ENCODE measurements around the gene PTTG1IP.

PTTG1IP gene

DNA sequence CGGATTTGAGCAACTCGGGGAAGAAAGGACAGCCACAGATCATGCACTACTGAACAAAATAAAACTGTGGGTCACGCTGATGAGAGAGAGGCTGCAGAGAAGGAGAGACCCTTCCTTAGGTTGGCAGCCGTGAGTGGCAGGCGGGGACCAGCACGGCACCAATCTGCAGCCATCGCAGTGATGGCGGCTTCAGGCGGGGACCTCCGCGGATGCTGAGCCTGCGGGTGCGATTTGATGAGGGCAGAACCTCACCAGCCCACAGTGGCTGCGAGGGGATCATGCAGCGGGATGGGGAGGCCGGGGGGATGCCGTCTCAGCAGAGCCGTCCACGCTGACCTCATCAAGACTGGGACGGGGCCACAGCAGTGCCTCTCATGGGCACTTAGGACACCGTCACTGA, 35.4 kb upstream of the PTTG1IP start:
- DNase-seq, result no peak

DNA sequence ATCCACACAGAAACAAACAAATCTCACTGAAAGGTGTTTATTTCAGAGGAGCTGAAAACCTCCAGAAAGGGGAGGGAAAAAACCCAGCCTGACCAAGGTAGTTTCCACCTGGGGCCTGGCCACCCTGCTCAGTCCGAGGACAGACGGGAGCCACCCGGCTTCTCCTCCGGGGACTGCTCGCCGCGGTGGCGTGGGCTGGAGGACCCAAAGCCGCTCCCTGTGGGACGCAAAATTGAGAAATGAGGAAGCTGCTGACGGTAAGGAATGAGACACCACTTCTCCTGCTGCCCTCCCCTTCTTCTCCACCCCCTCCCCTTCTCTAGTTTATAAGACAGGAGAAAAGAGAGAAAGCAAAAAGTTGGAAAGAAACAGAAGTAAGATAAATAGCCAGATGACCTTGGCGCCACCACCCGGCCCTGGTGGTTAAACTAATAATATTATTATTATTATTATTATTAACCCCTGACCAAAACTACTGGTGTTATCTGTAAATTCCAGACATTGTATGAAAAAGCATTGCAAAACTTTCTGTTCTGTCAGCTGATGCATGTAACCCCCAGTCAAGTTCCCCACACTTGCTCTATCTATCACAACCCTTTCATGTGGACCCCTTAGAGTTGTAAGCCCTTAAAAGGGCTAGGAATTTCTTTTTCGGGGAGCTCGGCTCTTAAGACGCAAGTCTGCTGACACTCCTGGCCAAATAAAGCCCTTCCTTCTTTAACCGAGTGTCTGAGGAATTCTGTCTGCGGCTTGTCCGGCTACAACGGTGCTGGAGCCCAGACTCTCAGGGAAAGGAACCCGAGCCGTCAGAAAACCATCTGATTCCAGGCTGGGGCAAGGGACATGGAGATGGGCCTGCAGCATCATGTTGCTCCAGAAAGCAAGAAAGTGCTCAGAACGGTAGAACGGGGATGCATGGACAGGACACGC, 34.7 kb upstream of the PTTG1IP start:
- DNase-seq, result peak; percentile 27

DNA sequence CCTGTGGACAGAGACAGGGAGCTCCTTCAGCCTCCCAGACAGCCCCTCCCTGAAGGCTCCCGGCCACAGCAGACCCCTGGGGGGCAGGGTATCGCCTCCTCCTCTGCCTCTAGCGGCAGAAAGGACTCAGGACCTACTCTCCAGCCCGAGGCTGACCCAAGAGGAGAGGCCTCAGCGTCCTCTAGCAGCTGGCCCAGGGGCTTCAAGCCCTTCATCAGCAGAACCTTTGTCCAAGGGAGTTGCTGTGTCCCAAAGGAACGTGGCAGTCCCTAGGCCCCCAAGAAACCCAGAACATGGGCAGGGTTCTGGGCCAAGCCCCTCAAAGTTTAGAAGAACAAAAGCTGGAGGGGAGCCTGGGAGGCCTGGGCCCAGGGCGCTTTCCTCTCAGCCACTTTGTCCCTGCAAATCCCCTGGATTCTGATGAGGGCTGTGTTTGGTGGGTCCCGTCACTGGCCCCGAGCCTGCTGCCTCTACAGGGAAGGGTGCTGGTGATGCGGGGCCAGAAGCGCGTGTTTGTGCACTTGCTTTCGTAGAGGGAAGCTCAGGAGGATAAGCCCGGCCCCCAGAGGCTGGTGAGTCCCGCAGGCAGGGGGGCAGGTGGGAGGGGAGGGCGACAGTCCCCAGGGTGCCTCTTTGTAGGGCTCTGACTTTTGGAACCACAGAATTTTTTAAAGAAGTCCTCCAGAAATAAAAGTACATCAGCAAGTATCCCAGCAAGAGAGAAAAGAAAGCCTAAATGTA, 33.9 kb upstream of the PTTG1IP start:
- DNase-seq, result no peak

DNA sequence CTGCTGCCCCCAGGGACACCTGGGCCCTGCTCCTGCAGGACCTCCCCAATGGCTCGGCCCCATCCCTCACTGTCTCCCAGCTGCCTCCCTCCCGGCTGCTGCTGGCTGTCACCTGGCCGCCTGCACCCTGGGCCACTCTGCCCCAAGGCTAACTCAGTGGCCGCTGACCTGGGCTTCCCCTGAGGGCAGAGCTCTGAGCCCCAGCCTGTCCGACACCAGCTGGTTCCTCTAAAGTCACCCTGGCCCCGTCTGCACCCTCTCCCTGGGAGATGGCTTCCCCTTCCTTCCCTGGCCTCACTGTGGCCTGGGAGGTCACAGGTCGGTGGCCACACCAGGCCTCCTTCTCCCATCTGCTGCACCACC, 32.2 kb upstream of the PTTG1IP start:
- DNase-seq, result no peak

DNA sequence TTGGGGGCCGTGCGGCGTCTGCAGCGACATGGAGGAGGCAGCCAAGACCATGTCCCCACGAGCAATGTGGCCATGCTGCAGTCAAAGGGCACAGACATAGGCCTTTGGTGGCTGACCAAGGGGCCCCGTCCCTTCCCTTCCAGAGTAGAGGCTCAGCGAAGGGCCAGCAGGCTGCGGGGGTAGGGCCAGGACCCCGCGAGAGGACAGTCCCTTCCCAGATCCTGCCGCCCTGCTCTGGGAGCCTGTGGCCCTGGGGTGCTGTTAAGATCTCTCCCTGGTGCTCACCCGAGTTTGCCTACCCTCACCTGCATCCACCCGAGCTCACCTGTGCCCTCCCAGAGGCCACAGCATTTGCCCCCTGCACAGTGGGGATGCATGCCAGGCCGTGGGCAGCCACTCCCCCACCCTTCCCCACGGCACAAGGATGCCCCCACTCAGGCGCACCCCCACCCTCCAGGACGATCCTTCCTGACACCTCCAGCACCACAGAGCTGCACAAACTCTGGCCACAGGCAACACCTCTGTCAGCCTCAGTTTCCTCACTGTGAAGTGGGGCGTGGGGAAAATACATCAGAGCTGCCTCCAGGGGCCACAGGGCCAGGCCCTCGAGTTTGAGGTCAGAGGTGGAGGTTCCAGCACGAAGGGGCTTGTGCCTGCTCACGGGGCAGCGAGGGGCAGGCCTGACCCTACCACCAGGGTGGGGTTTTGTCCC, 31.7 kb upstream of the PTTG1IP start:
- DNase-seq, result no peak

DNA sequence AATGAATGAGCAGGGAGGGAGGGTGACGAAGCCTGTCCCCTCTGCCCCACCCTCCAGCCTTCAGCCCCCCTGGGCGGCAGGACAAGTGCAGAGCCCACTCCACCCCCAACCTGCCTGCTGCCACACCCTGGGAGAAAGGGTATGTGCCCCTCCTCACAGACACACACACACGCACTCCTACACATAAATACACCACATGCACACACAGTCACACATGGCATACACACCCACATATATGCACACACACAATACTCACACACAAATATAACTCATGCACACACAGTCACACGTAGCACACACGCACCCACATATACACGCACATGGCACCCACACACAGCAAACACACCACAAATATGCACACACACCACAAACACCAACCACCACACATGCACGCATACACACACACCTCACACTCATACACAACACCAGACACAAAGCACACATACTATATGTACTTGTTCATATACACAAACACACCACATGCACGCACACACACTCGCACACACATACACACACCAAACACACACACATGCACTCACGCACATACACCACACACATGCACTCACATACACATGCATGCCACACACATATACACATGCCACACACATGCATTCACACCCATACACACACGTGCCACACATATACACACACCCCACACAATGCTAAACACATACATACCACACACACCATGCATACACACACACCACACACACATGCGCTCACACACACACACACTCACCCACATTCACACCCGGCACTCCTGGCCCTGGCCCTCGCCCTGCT, 30.8 kb upstream of the PTTG1IP start:
- DNase-seq, result no peak

DNA sequence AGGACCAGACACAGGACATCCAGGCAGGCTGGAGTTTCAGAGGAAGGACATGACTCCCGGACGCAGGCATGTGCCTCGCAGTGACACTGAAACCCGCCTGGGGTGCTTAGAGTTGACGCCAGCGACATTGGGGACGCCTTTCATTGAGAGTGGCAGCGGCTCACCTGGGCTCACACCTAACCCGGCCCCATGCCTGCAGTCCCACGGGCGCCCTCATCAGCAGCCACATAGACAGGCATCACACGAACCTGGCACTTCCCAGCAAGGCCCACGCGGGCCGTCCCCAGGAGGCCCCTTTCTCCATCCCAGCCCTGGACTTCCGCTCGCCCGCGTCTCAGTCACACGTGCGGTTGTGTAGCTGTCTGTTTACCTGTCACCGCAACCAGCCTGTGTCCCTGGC, 30.2 kb upstream of the PTTG1IP start:
- no peak for DNase-seq

DNA sequence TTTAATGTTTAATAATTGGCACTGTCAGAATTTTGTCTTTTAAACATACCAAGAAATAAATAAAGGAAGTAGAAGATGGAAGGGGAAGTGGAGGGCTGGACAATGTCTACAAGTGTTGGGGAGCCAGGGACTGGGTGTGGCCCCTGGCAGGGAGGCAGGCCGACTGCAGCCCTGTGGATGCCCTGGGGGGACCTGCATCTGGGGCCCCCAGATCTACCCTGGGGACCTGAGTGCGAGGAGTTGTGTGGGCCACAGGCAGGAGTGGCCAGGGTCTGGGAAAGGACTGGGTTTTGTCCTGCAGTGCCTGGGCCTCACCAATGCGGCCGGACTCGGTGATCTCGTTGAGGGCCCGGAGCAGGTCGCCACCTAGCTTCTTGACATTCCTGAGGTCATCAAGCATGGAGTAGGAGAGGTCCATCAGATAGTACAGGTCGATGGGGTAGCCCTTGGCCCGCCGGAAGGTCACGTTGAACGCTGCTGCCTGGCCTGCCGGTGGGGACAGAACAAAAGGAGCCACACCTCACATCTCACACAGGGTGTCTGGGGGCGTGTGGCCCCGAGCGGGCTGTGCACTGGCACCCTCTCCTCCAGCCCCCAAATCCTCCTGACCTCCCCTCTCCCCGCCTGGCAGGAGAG, 29.7 kb upstream of the PTTG1IP start:
- DNase-seq, result no peak

DNA sequence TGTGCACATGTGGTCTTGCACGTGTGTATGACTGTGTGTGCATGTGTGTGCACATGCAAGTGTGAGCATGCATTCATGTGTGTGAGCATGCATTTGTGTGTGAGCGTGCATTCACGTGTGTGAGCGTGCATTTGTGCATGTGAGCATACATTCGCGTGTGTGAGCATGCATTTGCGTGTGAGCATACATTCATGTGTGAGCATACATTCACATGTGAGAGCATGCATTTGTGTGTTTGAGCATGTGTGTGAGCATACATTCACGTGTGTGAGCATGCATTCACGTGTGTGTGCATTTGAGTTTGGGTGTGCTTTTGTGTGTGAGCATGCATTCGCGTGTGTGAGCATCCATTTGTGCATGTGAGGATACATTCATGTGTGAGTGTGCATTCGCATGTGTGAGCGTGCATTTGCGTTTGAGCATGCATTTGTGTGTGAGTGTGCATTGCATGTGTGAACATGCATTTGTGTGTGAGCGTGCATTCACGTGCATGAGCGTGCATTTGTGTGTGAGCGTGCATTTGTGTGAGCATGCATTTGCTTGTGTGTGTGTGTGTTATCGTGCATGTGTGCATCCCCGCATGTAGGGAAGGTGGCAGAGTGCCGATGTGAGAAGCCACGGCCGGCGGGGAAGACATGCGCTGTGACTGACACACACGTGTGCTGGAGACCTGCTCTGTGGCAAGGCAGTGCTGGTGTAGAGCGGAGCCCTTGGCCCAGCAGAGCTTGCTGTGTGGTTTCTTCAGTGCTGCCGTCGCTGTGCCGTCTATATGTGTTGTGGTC, 29.0 kb upstream of the PTTG1IP start:
- no peak for DNase-seq

DNA sequence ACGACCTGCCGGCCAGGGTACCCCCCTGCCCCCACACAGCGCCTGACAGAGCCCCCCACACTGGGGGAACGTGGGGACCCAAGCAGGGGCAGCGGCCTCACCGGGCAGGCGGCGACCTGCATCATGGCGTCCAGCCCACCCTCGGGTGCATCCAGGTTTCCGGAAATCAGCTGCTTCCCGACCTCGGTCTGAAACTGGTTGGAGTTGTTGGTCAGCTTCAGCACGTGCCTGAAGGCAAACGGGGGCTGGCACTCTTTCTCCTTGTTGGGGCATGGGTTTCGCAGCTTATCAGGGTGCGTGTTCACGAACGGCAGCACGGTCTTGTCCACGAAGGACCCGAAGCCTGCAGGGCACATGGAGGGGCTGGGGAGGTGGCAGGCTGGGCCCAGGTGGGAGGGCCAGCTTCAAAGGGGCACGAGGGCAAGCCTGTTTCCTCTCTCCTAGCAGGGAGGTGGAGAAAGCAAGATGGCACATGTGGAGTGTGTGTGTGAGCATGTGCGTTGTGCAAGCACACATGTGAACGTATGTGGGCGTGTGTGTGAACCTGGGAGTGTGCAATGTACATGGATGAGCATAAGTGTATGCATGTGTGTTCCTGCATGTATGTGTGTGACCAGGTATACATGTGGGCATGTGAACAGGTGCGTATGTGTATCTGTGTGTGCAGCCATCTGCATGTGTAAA, 28.0 kb upstream of the PTTG1IP start:
- DNase-seq, result no peak

DNA sequence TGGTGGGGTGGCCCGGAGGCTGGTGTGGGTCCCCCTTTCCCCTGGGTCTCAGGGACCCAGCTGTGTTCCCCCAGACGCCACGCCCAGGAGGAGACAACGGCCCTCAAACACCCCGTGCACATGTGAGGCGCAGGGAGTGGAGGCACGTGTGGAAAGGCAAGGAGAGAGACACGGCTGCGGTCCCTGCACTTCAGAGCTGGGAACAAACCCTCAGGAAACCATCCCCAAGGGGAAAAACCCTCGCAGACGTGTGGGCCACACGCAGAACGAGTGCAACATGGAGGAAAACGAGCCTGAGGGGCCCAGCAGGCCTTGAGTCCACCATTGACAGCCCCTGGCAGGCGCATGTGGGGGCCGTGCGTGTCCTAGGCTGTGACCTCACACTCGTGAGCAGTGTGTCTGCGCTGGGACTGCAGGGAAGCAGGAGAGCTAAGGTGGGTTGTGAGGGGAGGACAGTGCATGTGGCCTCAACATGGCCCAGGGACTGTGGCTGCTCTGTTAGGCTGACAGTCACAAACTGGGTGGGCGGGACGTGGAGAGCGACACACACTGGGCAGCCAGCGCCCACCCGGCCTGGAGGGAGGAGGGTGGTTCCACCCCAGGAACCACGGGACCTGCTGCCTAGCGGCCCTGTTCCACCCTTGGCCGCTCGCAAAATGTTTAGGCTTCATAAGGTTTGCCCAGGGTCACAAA, 27.2 kb upstream of the PTTG1IP start:
- DNase-seq, result no peak

DNA sequence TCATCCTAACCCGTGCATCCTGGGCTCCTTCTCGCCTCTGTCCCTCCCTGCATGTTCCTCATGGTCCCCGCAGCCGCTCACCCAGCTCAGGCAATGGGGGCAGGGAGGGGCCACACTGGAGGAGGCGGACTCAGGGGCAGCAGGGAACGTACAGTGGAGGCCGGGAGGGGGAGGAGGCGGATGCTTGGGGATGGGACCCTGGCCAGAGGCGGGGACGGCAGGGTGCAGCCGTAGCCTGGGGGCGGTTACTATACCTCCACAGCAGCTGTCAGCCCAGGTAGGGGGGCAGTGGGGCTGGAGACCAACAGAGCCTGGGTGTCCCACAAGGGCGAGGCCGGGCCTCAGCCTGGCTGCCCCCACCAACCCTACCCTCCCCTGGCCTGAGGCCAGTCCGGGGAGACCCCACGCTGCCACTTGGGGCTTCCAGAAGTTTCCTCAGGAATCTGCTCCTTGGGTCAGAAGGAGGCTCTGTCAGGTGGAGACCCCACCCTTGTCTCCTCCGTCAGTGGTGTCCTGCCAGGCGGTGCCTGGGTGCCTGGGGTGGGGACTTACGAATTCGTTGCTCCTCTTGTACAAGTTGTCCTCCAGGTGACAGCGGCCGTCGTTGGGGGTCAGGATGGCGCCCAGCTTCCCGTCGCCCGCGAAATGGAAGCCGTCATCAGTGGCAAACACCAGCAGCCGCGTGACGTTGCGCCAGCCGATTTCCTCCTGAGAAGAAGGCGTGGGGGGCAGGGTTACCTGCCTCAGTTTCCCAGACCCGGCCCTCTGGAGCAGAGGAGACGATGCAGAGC, 26.5 kb upstream of the PTTG1IP start:
- no peak for DNase-seq

DNA sequence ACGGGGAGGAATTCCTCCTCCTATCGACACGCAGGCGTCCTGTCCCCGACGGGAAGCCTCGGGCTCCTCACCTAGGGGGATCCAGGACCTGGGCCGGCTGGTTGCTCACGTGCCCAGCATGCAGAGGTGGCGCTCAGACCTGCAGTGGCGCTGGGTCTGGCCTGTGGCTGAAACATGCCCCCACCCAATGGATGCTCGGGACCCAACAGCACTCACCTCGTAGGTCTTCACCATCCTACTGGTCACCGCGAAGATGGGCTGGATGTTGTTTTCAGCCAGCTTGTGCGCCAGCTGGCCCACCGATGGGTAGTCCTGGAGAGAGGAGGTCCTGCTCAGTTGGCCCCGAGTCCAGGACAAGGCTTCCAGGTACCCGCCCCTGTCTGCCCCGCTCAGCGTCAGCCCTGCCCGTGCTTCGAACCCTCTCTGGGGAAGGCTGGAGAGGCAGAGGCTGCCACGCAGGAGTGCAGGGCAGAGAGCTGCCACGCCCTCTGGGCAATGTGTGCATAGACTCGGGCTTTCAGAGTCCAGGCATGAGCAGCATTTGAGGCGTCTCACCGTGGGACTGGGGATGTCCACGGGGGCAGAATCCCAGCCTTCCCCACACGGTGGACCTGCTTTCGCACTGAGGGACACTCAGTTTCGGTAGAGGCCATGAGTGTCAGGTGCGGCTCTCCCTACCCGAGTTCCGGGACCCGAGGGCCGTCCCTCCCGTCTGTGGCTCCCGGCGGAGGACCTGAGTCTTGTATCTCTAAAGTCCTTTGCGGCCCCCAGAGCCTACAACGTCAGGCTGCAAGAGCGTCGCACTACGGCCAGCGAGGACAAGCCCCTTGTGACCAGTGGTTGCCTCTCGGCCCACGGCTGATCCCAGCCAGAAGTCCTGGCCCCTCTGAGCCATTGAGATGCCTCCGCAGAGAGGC, 25.6 kb upstream of the PTTG1IP start:
- DNase-seq, result no peak

DNA sequence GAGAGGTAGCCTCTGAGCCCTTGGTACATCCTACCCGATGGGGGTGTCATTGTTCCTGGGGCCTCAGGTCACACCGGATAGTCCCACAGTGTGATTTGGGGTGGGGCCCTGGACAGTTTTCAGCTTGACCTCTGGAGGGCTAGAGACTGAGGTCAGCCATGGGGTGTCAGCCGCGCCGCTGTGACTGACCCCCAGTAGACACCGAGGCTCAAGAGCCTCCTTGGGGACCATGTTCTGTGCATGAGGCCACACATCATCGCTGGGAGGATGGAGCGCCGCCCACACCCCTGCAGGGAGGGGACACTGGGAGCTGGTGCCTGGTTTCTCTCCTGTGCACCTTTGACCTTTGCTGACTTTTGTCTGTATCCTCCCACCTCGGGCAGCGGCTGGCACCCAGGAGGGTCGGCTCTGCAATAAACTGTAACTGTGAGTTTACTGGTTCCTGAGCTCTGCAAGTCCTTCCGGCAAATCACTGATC, 24.6 kb upstream of the PTTG1IP start:
- no peak for DNase-seq

DNA sequence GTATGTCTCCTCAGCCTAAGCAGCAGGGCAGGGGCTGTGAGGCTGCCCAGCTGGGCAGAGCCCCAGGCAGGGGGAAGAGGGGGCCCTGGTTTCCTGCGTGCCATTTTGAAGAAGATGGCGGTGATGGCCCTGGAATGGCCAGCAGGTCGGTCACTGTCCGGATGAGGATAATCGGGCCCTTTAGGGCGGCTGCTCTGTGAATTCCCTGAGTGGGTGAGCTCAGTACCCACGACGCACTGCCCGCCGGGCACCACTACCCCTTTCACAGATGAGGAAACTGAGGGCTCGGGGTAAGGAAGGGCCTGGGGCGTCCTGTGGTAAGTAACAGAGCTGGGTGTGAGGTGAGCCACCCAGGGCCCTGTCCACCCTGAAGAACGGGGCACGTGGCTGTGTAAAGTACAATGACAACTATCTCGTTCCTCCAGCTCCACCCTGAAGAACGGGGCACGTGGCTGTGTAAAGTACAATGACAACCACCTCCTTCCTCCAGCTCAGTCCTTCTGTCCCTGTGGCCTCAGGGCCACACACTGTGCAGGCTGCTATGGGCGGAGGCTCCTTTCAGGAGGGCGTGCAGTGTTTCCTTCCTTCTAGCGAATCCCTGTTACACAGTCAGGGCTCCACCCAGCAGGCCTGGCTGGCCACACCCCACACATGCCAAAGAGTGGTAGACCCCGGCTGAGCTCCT, 24.0 kb upstream of the PTTG1IP start:
- no peak for DNase-seq

DNA sequence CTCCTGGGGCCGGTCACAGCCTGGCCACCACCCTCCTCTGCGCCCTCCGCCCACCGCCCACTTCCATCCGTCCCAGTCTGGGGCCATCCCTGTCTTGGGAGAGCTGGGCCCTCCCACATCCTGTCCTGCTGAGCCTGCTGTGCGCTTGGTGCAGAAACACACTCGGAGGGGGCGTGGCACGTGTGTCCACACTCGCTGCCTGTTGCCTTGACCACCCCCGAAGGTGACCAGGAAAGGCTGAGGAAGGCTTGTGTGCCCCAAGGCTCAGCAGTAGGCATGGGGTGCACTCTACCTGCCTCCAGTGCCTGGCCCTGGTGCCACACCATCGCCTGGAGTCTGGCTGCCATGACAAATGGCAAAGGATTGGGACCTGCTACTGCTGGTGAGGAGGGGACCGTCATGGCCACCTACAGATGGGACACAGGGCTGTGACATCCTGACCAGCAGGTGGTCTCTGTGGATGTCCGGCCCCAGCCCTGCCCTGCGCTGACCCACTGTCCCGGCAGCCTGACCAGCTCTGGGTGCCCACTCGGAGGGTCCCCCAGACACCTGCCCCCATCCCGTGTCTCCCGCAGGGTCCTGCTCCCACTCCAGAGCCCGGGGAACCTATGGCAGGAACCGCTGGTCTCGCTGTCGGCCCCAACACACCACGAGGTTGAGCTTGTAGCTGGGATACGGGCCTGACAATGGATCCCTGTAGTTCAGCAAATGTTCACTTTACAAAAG, 23.2 kb upstream of the PTTG1IP start:
- DNase-seq, result no peak
